Large intestine (tissue), 3 donors: ENCODE data around the gene GJB3. TPM values are rescaled to one million over a fixed set of nuclear protein-coding genes. Genes with fewer than 3 reads are reported as not detected.

Experiments
- DNase-seq, 2 donors: peaks; one replicate each; pipeline versions ENCODE4 v3.0.0 to v3.0.0-alpha.2; 2013
- H3K27ac ChIP-seq: one replicate; pipeline ENCODE4 v1.5.1; 2013; ENCODE audit warnings: low read length
- H3K27me3 ChIP-seq: 2 replicates; pipeline ENCODE4 v1.6.1; 2013; ENCODE audit warnings: low read length; ENCODE audit not compliant: control insufficient read depth, insufficient read depth
- H3K36me3 ChIP-seq: 2 replicates; pipeline ENCODE4 v1.6.1; 2013; ENCODE audit warnings: low read length; ENCODE audit not compliant: control insufficient read depth, insufficient read depth
- H3K4me1 ChIP-seq: one replicate; pipeline ENCODE4 v1.6.1; 2013; ENCODE audit warnings: low read length; ENCODE audit not compliant: control insufficient read depth, insufficient read depth
- H3K4me3 ChIP-seq: one replicate; pipeline ENCODE4 v1.5.1; 2013; ENCODE audit warnings: low read length
- H3K9me3 ChIP-seq: one replicate; pipeline ENCODE4 v1.6.1; 2013; ENCODE audit warnings: mild to moderate bottlenecking, low read depth, low read length, moderate library complexity; ENCODE audit not compliant: control insufficient read depth
- WGBS: methylation state at CpG from one replicate; pipeline ENCODE4 v1.1.5; 2013; ENCODE audit warnings: low lambda C conversion rate; ENCODE audit not compliant: insufficient coverage; 5-methylcytosine and 5-hydroxymethylcytosine counted together
- polyA plus RNA-seq: library from polyadenylated mRNA; unstranded; fragments of 120-200 nt; gene quantifications from one replicate; pipeline ENCODE4 v1.2.1, GENCODE V29; 2013

Gene GJB3
- polyA plus RNA-seq, 1 donor: 0.21 TPM

- Histone ChIP-seq H3K9me3 (no peaks in the 10 kb centered on the region), H3K4me3 (no peak overlapping the region), H3K27ac (no peak overlapping the region), H3K36me3 (no peaks in the 10 kb centered on the region), H3K27me3 (peaks cover 6% of the 10 kb centered on the region), H3K4me1 (peaks cover 21% of the 10 kb centered on the region)
- no CpG with 5 or more reads among the region's 4 CpGs for WGBS
- DNase-seq: no peak
These were observed 34.9 kb upstream of the GJB3 start for GRCh38 chr1:34746101-34746500.

GRCh38 chr1:34746785-34747637 is 34.0 kb upstream of the GJB3 start:
- DNase-seq: peak in 1 of 2 donors; percentile 60
- no CpG with 5 or more reads among the region's 18 CpGs for WGBS
- Histone ChIP-seq H3K9me3 (no peaks in the 10 kb centered on the region), H3K27me3 (peaks cover 6% of the 10 kb centered on the region), H3K36me3 (no peaks in the 10 kb centered on the region), H3K4me1 (peaks cover 15% of the 10 kb centered on the region), H3K4me3 (no peak overlapping the region), H3K27ac (no peak overlapping the region)

GRCh38 chr1:34747638-34747941 is 33.4 kb upstream of the GJB3 start:
- H3K27ac ChIP-seq: no peak overlapping the region
- WGBS: 60% methylated on average over 1 of the region's 6 CpGs
- DNase-seq: no peak
- peaks cover 10% of the 10 kb centered on the region for H3K4me1 ChIP-seq
- H3K4me3 ChIP-seq: no peak overlapping the region
- H3K9me3 ChIP-seq: no peaks in the 10 kb centered on the region
- H3K27me3 ChIP-seq: peaks cover 6% of the 10 kb centered on the region
- H3K36me3 ChIP-seq: no peaks in the 10 kb centered on the region

DNA sequence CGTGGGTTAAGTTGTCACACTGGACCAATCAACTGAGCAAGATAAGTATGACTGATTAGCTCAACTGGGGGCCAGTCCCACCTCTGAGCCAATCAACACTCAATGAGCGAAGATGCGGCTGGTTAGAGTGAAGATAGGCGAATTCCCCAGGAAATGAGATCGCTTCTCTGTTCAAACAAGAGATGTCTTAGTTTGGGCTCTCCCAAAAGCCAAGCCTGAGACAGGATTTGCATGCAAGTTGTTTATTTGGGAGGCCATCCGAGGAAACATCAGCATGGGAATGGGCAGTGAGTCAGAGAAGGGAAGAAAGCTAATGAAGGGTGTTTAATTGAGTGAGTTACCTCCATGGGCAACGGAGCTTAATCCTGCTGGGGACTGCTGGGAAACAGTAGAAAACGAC is 31.0 kb upstream of the GJB3 start:
- no peak for DNase-seq
- Histone ChIP-seq H3K4me1 (peaks cover 3% of the 10 kb centered on the region), H3K36me3 (no peaks in the 10 kb centered on the region), H3K4me3 (no peak overlapping the region), H3K9me3 (no peaks in the 10 kb centered on the region), H3K27ac (no peak overlapping the region), H3K27me3 (peaks cover 6% of the 10 kb centered on the region)
- WGBS: 80% methylated on average over 1 of the region's 8 CpGs

DNA sequence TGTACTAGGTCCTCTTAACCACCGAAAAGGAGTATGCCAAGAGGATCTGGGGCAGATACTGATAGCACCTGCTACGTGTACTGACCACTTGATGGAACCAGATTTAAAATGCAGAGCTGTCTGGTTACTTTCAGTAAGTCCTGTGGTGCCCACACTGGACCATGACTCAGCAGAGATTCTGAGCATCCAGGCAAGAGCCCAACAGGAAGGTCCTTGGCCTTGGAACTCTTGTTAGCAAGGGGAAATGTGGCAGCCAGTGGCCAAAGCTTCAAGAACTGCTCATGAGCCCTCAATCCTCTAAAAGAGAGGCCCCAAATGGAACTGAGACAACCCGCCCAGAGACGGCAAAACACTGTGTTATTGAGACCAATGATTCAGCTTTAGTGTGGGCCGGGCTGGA is 30.4 kb upstream of the GJB3 start:
- Histone ChIP-seq H3K27ac (no peak overlapping the region), H3K36me3 (no peaks in the 10 kb centered on the region), H3K9me3 (no peaks in the 10 kb centered on the region), H3K27me3 (peaks cover 6% of the 10 kb centered on the region), H3K4me3 (no peak overlapping the region), H3K4me1 (peaks cover 3% of the 10 kb centered on the region)
- no CpG with 5 or more reads among the region's 5 CpGs for WGBS
- DNase-seq: no peak

- H3K4me1 ChIP-seq: peaks cover 2% of the 10 kb centered on the region
- no peaks in the 10 kb centered on the region for H3K9me3 ChIP-seq
- H3K36me3 ChIP-seq: no peaks in the 10 kb centered on the region
- WGBS: no CpG with 5 or more reads among the region's 3 CpGs
- no peak for DNase-seq
- H3K4me3 ChIP-seq: no peak overlapping the region
- no peak overlapping the region for H3K27ac ChIP-seq
- peaks cover 6% of the 10 kb centered on the region for H3K27me3 ChIP-seq
These were observed 27.9 kb upstream of the GJB3 start for GRCh38 chr1:34753163-34753562.

GRCh38 chr1:34754964-34755637 is 25.9 kb upstream of the GJB3 start, which contains the start of gene GJB5:
GJB5 (plus strand) TSS chr1:34755047; CDS start chr1:34757331, 2,284 bp downstream.
- no peaks in the 10 kb centered on the region for H3K36me3 ChIP-seq
- H3K9me3 ChIP-seq: no peaks in the 10 kb centered on the region
- DNase-seq: no peak
- no peak within 1 kb of the TSS for H3K4me3 ChIP-seq
- H3K4me1 ChIP-seq: peaks cover 16% of the 10 kb centered on the region
- H3K27ac ChIP-seq: no peak within 1 kb of the TSS
- WGBS: no CpG with 5 or more reads among the region's 13 CpGs
- H3K27me3 ChIP-seq: no peaks in the 10 kb centered on the region

DNA sequence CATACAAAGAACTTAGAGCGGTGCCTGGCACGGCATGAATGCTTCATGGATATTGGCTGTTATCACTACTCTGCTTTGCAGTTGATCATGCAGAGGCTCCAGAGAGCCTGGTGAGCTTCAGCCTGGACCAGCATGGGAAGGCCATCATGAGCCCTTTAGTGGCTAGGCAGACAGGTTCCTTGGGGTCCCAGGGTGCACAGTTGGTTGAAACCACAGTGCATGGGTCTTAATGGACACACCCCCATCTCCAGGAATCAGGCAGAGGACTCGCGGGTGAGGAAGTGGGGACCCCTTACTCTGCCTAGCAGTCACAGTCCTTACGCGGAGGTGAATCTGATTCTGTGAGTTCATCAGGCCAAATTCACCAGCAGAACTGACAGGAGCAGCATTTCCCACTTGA is 25.1 kb upstream of the GJB3 start:
- Histone ChIP-seq H3K4me1 (peaks cover 22% of the 10 kb centered on the region), H3K36me3 (no peaks in the 10 kb centered on the region), H3K4me3 (no peak overlapping the region), H3K27me3 (no peaks in the 10 kb centered on the region), H3K9me3 (no peaks in the 10 kb centered on the region), H3K27ac (no peak overlapping the region)
- DNase-seq: no peak
- no CpG with 5 or more reads among the region's 6 CpGs for WGBS

DNA sequence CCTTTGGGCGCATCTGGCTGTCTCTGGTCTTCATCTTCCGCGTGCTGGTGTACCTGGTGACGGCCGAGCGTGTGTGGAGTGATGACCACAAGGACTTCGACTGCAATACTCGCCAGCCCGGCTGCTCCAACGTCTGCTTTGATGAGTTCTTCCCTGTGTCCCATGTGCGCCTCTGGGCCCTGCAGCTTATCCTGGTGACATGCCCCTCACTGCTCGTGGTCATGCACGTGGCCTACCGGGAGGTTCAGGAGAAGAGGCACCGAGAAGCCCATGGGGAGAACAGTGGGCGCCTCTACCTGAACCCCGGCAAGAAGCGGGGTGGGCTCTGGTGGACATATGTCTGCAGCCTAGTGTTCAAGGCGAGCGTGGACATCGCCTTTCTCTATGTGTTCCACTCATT is 23.6 kb upstream of the GJB3 start:
- H3K27me3 ChIP-seq: no peaks in the 10 kb centered on the region
- WGBS: no CpG with 5 or more reads among the region's 21 CpGs
- no peaks in the 10 kb centered on the region for H3K36me3 ChIP-seq
- no peak for DNase-seq
- H3K9me3 ChIP-seq: peaks cover 5% of the 10 kb centered on the region
- no peak overlapping the region for H3K27ac ChIP-seq
- H3K4me1 ChIP-seq: peaks cover 22% of the 10 kb centered on the region
- no peak overlapping the region for H3K4me3 ChIP-seq

DNA sequence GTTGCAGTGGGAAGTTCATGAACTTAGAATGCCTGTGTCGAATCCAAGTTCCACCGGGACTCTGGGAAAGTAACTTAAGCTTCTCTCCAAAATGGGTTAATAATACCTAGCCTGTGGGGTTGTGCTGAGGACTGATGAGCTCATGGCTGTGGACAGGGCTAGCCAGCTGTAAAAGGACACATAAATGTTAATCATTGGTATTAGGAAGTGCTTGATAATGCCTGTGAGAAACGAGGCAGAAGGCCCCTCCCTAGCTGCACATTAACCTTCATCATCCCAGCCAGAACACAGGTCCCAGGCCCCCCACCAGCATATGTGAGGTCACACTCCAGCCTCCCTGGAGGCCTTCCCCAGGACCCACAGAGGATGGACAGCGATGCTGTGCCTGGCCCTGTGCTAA is 22.3 kb upstream of the GJB3 start:
- WGBS: no CpG with 5 or more reads among the region's 4 CpGs
- peak; percentile 45 to 68 for DNase-seq
- H3K4me3 ChIP-seq: no peak overlapping the region
- no peaks in the 10 kb centered on the region for H3K36me3 ChIP-seq
- H3K9me3 ChIP-seq: peaks cover 5% of the 10 kb centered on the region
- H3K27ac ChIP-seq: no peak overlapping the region
- peaks cover 27% of the 10 kb centered on the region for H3K4me1 ChIP-seq
- H3K27me3 ChIP-seq: no peaks in the 10 kb centered on the region
